Measurements from ENCODE around the gene AFAP1. TPM values are rescaled to one million over a fixed set of nuclear protein-coding genes. Genes with fewer than 3 reads are reported as not detected.

AFAP1 gene
- total RNA-seq, 4 donors from 2014 or later: 25.1 to 56.9 (median 26.4) TPM

- WGBS, 2 donors (ENCODE audit: low coverage in 1 of 2): 50 to 76% methylated on average over 2 to 8 of the region's 8 CpGs
- in situ Hi-C loops (cut with MboI; ENCODE audit: low pct_ligation_motif_present in 1 of 4, low pct_unique_long_range_greater_than_20kb in 1 of 4, low sequenced_read_pairs in 3 of 4): no loop called here
- no peaks in the 10 kb centered on the region for H3K36me3 ChIP-seq
Observed at GRCh38 chr4:7956270-7956808, 16.7 kb upstream of the AFAP1 start.

GRCh38 chr4:7955393-7955792 lies 15.7 kb upstream of the AFAP1 start:
- intact Hi-C loops (cut with DNase I; ENCODE audit: low total_unique reads): no loop called here
- Histone ChIP-seq H3K9me3 (peaks cover 0 to 4% of the 10 kb centered on the region in 2 donors), H3K4me3 (no peak overlapping the region), H3K27me3 (no peaks in the 10 kb centered on the region), H3K4me1 (peaks cover 8 to 39% (median 16%) of the 10 kb centered on the region in 4 donors), H3K36me3 (no peaks in the 10 kb centered on the region), H3K27ac (peak overlapping the region in 2 of 4 donors; percentile 37 to 45)
- no peak for TF ChIP-seq POLR2AphosphoS5 (IDR thresholded peaks at IDR 0.05)
- no peak for TF ChIP-seq EP300 (IDR thresholded peaks at IDR 0.05; ENCODE audit: low read depth)
- TF ChIP-seq CTCF (IDR thresholded peaks at IDR 0.05): no peak
- TF ChIP-seq POLR2A (IDR thresholded peaks at IDR 0.05): no peak
- in situ Hi-C loops (cut with MboI; ENCODE audit: low pct_ligation_motif_present in 1 of 4, low pct_unique_long_range_greater_than_20kb in 1 of 4, low sequenced_read_pairs in 3 of 4): no loop called here
- 79 to 86% methylated on average over 3 to 4 of the region's 4 CpGs for WGBS, 2 donors (ENCODE audit: low coverage in 1 of 2)
- no peak for DNase-seq

More at GRCh38 chr4:7956270-7956808, 16.7 kb upstream of the AFAP1 start:
- no peak overlapping the region for H3K4me3 ChIP-seq
- peaks cover 14 to 48% (median 23%) of the 10 kb centered on the region in 4 donors for H3K4me1 ChIP-seq
- H3K9me3 ChIP-seq: peaks cover 0 to 4% of the 10 kb centered on the region in 2 donors
- no peaks in the 10 kb centered on the region for H3K27me3 ChIP-seq
- H3K27ac ChIP-seq: peak overlapping the region; percentile 37 to 55 (median 46)
- TF ChIP-seq POLR2AphosphoS5 (IDR thresholded peaks at IDR 0.05) (peak in 2 of 3 donors; percentile 25 to 28), EP300 (IDR thresholded peaks at IDR 0.05; ENCODE audit: low read depth) (no peak)
- intact Hi-C loops (cut with DNase I; ENCODE audit: low total_unique reads): no loop called here
- no peak for DNase-seq

- Histone ChIP-seq H3K27me3 (no peaks in the 10 kb centered on the region), H3K4me1 (peaks cover 4 to 22% (median 10%) of the 10 kb centered on the region in 4 donors), H3K36me3 (no peaks in the 10 kb centered on the region), H3K9me3 (peaks cover 0 to 4% of the 10 kb centered on the region in 2 donors), H3K27ac (no peak overlapping the region), H3K4me3 (no peak overlapping the region)
- DNase-seq: no peak
- 90 to 100% methylated on average over 1 to 9 of the region's 9 CpGs for WGBS, 2 donors (ENCODE audit: low coverage in 1 of 2)
- in situ Hi-C loops (cut with MboI; ENCODE audit: low pct_ligation_motif_present in 1 of 4, low pct_unique_long_range_greater_than_20kb in 1 of 4, low sequenced_read_pairs in 3 of 4): no loop called here
- intact Hi-C loops (cut with DNase I; ENCODE audit: low total_unique reads): no loop called here
- no peak for TF ChIP-seq CTCF (IDR thresholded peaks at IDR 0.05)
- no peak for TF ChIP-seq POLR2A (IDR thresholded peaks at IDR 0.05)
- TF ChIP-seq EP300 (IDR thresholded peaks at IDR 0.05; ENCODE audit: low read depth): no peak
Observed at GRCh38 chr4:7952615-7953014, 13.0 kb upstream of the AFAP1 start.

GRCh38 chr4:7950301-7951092 lies 10.8 kb upstream of the AFAP1 start:
- DNase-seq: no peak
- in situ Hi-C loops (cut with MboI; ENCODE audit: low pct_ligation_motif_present in 1 of 4, low pct_unique_long_range_greater_than_20kb in 1 of 4, low sequenced_read_pairs in 3 of 4) (no loop called here), intact Hi-C loops (cut with DNase I; ENCODE audit: low total_unique reads) (no loop called here)
- Histone ChIP-seq H3K9me3 (peaks cover 0 to 4% of the 10 kb centered on the region in 2 donors), H3K4me1 (peaks cover 0 to 8% (median 0%) of the 10 kb centered on the region in 4 donors), H3K4me3 (no peak overlapping the region), H3K27me3 (no peaks in the 10 kb centered on the region), H3K27ac (no peak overlapping the region), H3K36me3 (no peaks in the 10 kb centered on the region)
- TF ChIP-seq POLR2AphosphoS5 (IDR thresholded peaks at IDR 0.05) (no peak), POLR2A (IDR thresholded peaks at IDR 0.05) (no peak), CTCF (IDR thresholded peaks at IDR 0.05) (no peak), EP300 (IDR thresholded peaks at IDR 0.05; ENCODE audit: low read depth) (no peak)
- 83 to 84% methylated on average over 15 to 18 of the region's 18 CpGs for WGBS, 2 donors (ENCODE audit: low coverage in 1 of 2)

Data from transverse colon (tissue), 4 donors.